Activated T-cell treated with anti-CD3 and anti-CD28 coated beads for 4 hours (primary cell): ENCODE data around the gene HSD3B7.
"Not testable (repeated sequence)": the region's sequence is repeated elsewhere in the genome, so short reads cannot be mapped to it uniquely, and the experiment has no call there.

Experiments used
- DNase-seq: peaks from one replicate; pipeline ENCODE4 v3.0.0-alpha.2; 2020

HSD3B7 gene

DNA sequence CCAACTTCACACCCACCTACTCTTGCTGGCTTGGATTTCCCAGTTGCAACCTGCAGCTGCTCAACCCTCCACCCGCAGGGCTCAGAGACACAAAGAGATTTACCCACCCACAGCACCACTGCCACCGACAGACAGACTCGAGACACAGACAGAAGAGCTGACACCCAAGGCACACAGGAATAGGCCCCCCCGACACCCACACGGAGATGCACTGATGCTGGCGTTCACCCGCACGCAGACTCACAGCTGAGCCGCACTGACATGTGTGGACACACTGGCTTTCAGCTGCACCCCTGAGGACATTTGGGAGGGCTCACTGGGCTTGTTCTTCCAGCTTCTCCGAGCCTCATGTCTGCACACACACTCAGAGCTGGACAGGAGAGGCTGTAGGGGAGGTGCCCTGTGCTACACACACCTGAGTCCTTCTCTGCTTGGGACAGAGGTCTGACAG, 17.3 kb downstream of the HSD3B7 start:
- no peak for DNase-seq

- DNase-seq: no peak
These were observed 17.9 kb downstream of the HSD3B7 start for GRCh38 chr16:31002862-31003341.

DNA sequence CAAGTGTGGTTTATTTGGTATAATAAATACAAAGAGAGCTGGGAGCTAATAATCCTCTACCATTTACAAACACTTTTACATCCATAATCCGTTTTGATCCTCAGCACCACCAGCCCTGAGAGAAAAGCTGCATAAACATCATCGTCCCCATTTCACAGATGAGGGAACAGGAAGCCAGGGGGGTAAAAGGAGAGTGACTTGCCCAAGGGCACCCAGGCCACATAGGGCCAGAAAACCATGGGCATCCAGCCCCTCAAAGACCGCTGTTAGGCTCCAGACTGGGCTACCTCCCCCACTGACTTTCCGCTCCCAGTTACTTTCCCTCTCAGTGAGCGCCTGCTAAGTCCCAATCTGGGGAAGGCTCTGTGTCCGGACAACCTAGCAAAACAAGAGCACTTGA, 18.7 kb downstream of the HSD3B7 start:
- no peak for DNase-seq

DNA sequence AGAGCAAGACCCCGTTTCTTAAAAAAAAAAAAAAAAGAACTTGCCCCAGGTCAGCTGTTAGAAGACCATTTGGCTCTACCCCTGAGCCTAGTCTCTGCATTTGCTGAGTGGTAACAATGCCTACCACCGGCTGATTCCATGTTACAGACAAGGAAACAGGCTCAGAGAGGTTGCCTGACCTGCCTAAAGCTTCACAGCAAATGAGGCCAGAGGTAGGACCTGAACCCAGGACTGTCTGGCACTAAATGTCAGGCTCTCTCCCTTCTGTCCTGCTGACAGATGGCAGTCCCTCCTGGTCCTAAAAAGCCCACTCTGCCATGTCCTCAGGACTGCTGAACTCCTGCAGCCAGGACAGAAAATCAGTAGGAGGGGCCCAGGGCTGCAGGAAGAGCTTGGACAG, 19.7 kb downstream of the HSD3B7 start:
- no peak for DNase-seq

DNA sequence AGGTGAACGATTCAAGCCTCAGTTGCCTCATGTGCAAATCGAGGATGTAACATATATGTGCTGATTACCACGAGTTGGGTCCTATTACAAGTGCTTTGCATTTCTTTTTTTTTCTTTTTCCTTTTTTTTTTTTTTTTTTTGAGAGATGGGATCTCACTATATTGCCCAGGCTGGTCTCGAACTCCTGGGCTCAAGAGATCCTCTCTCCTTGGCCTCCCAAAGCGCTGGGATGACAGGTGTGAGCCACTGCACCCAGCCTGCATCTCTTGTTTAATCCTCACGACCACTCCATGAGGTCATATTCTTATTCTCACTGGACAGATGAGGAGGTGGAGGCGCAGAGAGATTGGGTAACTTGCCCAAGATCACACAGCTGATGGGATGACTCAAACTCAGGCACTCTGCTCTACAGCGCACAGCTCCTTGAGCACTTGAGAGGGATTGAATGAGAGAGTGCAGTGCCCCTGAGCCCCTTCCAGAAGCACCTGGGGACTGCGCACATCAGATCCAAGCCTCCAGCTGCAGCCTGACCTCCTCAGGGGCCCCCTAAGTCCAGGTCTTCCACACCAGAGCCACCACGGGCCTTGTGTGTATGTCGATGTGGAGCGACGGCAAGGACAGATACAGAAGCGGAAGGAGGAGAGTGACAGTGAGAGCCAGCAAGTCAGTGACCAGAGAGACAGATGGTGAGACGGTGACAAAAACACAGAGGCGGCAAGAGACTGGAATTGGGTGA, 20.5 kb downstream of the HSD3B7 start:
- DNase-seq: no peak

GRCh38 chr16:31006086-31006385, 21.0 kb downstream of the HSD3B7 start:
- DNase-seq: no peak

DNA sequence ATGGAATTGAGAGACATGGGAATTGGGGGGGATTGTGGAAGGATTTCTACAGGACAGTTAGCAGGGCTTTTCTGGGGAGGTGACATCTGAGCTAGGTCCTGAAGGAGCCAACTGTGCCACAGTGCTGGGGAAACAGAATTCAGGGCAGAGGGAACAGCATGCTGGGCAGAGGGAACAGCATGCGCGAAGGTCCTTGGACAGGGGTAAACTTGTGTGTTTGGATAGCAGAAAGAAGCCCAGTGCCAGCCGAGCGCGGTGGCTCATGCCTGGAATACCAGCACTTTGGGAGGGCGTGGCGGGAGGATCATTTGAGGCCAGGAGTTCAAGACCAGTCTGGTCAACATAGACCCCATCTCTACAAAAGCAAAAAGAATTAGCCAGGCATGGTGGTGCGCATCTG, 21.6 kb downstream of the HSD3B7 start:
- DNase-seq: no peak

DNA sequence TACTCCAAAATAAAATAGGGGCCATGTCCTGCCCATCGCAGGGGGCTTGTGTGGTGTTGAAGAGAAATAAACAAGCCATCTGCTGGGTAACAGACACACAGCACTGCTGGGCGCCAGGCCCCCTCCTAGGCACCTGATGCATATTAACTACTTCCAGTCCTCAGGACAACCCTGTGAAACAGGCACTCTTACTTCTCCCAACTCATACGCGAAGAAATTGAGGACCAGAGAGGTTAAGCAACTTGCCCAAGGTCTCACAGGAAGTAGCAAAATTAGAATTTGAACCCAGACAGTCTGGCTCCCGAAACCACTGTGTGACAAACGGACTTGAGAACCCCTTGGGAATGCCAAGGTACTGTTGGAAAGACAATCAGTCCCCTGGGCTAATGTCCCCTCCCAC, 22.7 kb downstream of the HSD3B7 start:
- no peak for DNase-seq

GRCh38 chr16:31008149-31008548, 23.1 kb downstream of the HSD3B7 start:
- no peak for DNase-seq

DNA sequence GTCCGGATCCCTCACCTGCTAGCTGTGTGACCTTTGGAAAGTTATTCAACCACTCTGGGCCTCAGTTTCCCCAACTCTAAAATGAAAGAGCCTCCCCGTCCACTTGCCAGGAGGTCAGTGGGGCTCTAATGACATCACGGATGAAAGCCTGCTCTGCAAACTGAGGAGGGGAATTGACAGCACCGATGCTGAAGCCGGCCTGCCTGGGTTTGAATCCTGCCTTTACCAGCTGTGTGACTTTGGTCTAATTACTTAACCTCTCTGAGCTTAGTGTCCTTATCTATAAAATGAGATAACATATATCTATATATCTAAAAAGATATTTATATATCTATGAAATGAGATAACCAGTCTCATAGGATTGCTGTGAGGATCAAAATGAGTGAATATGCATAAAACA, 23.5 kb downstream of the HSD3B7 start:
- DNase-seq: no peak

DNA sequence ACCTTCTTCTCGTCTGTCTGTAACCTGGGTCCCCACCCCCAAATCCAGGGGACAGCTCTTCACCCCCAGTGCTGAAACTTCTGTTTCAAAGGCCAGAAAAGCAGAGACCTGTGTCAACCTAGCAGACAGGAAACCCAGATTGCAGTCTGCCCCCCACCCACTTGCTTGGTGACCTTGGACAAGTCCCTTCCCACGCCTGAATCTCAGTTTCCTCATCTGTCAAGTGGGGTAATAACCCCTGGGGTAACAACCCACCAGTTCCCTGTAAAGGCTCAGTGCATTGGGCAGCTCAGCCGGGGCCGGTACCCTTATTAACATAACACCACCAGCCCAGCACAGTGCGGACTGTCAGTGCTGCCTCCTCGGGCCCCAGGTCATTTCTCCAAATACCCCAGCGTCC, 24.1 kb downstream of the HSD3B7 start:
- no peak for DNase-seq

DNA sequence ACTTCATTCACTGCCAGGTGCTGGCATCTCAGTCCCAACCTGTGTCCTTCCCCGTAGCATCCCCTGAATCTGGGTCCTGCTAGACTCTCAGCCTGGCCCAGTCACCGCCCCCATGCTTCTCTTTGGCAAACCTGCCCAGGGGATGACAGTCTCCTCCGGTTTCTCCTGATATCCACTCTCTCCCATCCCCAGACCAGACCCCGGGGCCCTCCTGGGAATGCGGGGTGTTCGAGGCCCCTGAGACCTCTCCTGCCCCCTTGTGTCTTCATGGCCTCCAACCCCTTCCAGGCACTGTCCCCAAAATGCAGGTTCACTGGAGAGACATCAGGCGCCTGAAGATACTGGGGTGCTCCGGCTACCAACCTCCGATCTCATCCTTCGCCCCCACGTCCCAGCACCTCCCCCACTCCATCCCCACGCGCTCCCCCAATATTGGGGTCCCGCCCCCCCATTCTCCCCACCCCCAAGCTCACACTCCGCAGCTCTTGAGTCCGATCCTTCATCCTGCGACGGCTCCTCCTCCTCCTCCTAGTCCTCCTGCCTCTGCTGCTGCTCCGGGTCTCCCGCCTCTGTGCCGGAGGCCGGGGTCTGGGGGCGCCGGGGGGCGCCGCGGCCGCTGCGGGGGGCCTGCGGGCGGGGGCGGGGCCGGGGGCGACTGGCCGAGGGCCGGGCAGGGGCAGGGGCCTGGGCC, 25.0 kb downstream of the HSD3B7 start:
- no peak for DNase-seq

GRCh38 chr16:31010585-31011325, 25.7 kb downstream of the HSD3B7 start, which contains the start of gene STX1B:
STX1B (minus strand) TSS chr16:31010638; CDS start chr16:31010396, 242 bp downstream.
- DNase-seq: peak; percentile 52

GRCh38 chr16:31011815-31012214, 26.8 kb downstream of the HSD3B7 start:
- not testable (repeated sequence) for DNase-seq

DNA sequence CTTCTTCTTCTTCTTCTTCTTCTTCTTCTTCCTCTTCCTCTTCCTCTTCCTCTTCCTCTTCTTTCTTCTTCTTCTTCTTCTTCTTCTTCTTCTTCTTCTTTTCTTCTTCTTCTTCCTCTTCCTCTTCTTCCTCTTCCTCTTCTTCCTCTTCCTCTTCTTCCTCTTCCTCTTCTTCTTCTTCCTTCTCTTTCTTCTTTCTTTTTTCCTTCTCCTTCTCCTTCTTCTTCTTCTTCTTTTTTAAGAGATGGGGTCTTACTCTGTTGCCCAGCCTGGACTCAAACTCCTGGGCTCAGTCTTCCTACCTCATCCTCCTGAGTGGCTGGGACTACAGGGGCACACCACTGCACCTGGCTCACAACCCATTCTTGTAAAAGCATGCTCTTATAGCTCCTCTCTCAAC, 28.3 kb downstream of the HSD3B7 start:
- not testable (repeated sequence) for DNase-seq

DNA sequence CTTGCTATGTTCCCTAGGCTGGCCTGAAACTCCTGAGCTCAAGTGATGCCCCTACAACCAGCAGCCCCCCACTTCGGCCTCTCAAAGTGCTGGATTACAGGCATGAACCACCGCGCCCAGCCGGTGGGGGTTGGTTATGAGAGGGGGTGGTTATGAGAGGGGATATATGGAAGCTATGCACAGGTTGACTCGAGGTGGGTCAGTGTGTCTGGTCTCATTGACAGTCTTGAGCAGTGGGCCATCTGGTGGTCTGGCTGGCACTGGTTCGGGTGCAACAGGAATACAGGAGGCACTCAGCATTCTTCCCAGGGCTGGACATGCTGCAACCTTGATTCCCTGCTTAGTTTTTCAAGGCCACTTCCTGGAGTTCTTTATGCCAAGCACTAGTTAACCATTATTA, 31.0 kb downstream of the HSD3B7 start:
- DNase-seq: no peak

- DNase-seq: not testable (repeated sequence)
These were observed 32.7 kb downstream of the HSD3B7 start for GRCh38 chr16:31017756-31018155.

DNA sequence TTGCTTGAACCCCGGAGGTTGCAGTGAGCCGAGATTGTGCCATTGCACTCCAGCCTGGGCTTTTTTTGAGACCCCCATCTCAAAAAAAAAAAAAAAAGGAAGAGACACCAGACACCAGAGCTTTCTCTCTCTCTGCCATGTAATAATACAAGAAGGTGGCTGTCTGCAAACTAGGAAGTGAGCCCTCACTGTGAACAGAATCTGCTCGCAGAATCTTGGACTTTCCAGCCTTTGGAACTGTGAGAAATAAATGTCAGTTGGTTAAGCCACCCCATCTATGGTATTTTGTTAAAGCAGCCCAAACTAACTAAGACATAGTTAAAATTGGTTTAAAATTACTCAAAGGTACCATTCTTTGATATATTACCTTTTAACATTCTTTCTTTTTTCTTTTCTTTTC, 35.5 kb downstream of the HSD3B7 start:
- no peak for DNase-seq

DNA sequence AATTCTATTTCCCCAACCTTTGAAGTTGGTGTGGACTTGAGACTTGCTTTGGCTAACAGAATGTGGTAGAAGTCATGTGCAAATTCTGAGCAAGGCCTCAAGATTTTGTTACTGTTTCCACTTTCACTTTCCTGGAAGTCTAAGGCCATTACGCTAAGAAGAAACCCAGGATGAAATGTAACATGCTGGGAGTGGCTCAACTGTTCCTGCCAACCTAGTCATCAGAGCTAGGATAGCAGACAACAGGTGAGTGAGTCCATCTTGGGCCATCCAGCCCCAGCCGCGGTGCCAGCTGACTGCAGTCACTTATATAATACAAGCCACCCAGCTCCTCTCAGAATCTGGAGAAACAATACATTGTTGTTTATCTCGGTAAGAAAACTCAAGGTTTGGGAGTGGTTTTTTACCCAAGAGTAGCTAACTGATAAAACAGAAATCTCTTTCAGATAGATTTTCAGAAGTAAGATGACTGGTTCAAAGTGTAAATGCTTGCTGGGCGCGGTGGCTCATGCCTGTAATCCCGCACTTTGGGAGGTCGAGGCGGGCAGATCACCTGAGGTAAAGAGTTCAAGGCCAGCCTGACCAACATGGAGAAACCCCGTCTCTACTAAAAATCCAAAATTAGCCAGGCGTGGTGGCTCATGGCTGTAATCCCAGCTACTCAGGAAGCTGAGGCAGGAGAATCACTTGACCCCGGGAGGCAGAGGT, 37.7 kb downstream of the HSD3B7 start:
- DNase-seq: no peak

GRCh38 chr16:31023252-31023602, 38.2 kb downstream of the HSD3B7 start:
- no peak for DNase-seq

GRCh38 chr16:31023627-31024226, 38.7 kb downstream of the HSD3B7 start:
- DNase-seq: no peak

- DNase-seq: no peak
These were observed 40.3 kb downstream of the HSD3B7 start for GRCh38 chr16:31025339-31025738.

DNA sequence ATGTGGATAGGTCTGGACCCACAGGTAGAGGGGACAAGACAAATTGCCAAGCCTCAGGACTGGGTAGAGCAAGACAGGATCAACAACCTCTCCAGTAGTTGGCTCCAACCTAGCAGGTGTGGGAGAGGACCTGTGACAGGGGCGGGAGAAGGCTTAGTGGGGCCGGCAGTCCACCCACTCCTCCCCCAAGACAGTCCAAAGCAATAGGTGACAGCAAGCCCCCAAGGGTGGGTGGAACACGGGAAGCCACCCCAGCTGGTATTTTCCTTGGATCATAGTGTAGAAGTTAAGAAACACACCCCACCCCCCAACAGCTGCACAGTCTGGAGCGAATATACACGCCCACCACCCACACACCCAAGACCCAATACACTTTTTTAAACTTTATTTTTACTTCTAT, 44.3 kb downstream of the HSD3B7 start:
- no peak for DNase-seq
